Measurements from ENCODE around the gene TM4SF4. TPM values are rescaled to one million over a fixed set of nuclear protein-coding genes. Genes with fewer than 3 reads are reported as not detected.

Gene TM4SF4
- total RNA-seq, 6 experiments from 2014 or later = 210 to 473 (median 316) TPM

DNA sequence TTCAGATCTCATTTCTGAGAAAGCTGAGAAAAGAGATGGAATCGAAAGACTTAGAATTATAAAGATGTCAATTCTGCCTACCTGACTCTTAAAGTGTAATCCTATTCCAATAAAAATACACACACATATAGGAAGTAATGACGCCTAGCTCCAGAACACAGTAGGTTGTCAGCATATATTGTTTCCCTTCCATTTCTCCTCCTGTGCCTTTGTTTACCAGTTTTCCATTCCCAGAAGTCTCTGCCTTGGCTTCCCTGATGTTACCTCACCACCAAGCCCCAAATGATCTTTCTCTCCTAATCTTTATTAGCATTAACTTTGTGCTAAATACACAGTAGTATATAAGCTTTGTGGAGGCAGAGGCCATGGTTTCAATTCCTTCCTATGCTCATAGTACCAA lies 40.0 kb downstream of the TM4SF4 start:
- DNase-seq = no peak
- Histone ChIP-seq H3K36me3 (no peaks in the 10 kb centered on the region), H3K4me3 (no peak overlapping the region), H3K9me3 (no peaks in the 10 kb centered on the region), H3K27ac (no peak overlapping the region), H3K27me3 (no peaks in the 10 kb centered on the region), H3K4me1 (peaks cover 0 to 16% (median 0%) of the 10 kb centered on the region in 4 donors)
- intact Hi-C loops (cut with DNase I) = loop anchor here (10.0 kb wide), 1 partner anchor 200 kb away; no protein-coding TSS in a partner anchor
- TF ChIP-seq POLR2A (IDR thresholded peaks at IDR 0.05) = no peak
- TF ChIP-seq, protein P1, sequence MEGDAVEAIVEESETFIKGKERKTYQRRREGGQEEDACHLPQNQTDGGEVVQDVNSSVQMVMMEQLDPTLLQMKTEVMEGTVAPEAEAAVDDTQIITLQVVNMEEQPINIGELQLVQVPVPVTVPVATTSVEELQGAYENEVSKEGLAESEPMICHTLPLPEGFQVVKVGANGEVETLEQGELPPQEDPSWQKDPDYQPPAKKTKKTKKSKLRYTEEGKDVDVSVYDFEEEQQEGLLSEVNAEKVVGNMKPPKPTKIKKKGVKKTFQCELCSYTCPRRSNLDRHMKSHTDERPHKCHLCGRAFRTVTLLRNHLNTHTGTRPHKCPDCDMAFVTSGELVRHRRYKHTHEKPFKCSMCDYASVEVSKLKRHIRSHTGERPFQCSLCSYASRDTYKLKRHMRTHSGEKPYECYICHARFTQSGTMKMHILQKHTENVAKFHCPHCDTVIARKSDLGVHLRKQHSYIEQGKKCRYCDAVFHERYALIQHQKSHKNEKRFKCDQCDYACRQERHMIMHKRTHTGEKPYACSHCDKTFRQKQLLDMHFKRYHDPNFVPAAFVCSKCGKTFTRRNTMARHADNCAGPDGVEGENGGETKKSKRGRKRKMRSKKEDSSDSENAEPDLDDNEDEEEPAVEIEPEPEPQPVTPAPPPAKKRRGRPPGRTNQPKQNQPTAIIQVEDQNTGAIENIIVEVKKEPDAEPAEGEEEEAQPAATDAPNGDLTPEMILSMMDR (IDR thresholded peaks at IDR 0.05) = no peak
- WGBS (ENCODE audit: insufficient coverage, low coverage, low lambda C conversion rate, missing lambda C conversion rate) = 73% methylated on average over 2 of the region's 2 CpGs
- no peak for ATAC-seq

DNA sequence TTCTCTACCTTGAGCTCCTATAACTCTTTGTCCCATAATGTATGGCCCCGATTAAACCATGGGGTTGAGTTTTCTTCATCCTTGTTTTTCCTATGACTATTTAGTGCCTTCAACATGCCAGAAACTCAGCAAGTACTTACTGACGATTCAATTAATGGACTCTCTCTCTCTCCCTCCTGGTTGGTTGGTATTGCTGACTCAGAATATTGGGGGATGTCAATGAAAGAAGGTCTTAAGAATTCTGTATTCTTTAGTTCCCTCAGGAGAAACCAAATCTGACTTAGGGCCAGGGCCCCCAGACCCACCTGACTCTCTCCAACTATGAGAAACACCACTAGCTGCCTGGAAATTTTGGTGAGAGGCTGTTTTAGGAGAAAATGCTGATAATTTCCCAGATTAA lies 40.8 kb downstream of the TM4SF4 start:
- Histone ChIP-seq H3K9me3 (no peaks in the 10 kb centered on the region), H3K4me3 (no peak overlapping the region), H3K4me1 (peaks cover 0 to 16% (median 0%) of the 10 kb centered on the region in 4 donors), H3K36me3 (no peaks in the 10 kb centered on the region), H3K27ac (no peak overlapping the region), H3K27me3 (no peaks in the 10 kb centered on the region)
- WGBS (ENCODE audit: insufficient coverage, low coverage, low lambda C conversion rate, missing lambda C conversion rate) = 83% methylated on average over 2 of the region's 2 CpGs
- intact Hi-C loops (cut with DNase I) = loop anchor here (10.0 kb wide), 1 partner anchor 200 kb away; no protein-coding TSS in a partner anchor
- no peak for ATAC-seq
- TF ChIP-seq POLR2A (IDR thresholded peaks at IDR 0.05) = no peak
- TF ChIP-seq, protein P1 (IDR thresholded peaks at IDR 0.05) = no peak
- DNase-seq = no peak

DNA sequence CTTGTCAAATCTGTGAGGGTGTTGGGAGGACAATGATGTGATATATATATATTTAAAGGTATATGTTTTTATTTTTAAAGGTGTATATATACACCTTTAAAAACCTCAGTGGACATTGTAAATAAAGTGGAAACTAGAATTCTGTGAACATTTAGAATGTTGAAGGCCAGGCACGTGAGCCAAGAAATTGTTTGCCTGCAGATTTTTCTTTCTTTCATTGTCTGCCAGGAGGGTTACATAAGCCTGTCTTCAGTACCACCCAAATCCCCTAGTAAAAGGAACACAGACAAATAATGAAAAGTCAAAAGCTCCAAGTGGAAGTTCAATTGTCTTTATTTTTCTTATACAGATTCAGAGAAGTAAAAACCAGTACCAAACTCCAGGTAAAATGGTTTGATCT lies 42.4 kb downstream of the TM4SF4 start:
- TF ChIP-seq, protein P1 (IDR thresholded peaks at IDR 0.05) = no peak
- TF ChIP-seq POLR2A (IDR thresholded peaks at IDR 0.05) = no peak
- Histone ChIP-seq H3K27ac (no peak overlapping the region), H3K27me3 (no peaks in the 10 kb centered on the region), H3K4me1 (peaks cover 0 to 16% (median 0%) of the 10 kb centered on the region in 4 donors), H3K9me3 (no peaks in the 10 kb centered on the region), H3K4me3 (no peak overlapping the region), H3K36me3 (no peaks in the 10 kb centered on the region)
- peak in 2 of 4 donors; percentile 53 to 69 for ATAC-seq
- no peak for DNase-seq
- intact Hi-C loops (cut with DNase I) = loop anchor here (10.0 kb wide), 1 partner anchor 198 kb away; no protein-coding TSS in a partner anchor
- 8% methylated on average over 1 of the region's 1 CpG for WGBS (ENCODE audit: insufficient coverage, low coverage, low lambda C conversion rate, missing lambda C conversion rate)

DNA sequence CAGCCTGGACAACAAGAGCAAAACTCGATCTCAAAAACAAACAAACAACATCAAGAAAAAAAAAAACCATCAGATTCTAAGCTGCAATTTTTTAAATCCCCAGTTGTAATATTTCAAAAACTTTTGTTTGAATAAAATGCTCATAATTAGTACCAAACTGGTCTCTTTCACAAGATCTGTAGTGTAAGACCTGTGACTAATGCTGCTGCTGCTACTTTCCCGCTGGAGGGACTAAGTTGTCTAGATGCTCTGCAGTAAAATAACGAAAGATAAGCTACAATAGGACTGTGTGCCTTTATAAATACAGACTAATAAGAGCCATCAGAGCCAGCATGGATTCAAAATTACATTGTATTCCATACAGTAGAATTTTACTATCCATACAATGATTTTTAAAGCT lies 45.4 kb downstream of the TM4SF4 start:
- Histone ChIP-seq H3K27ac (no peak overlapping the region), H3K36me3 (no peaks in the 10 kb centered on the region), H3K4me1 (peaks cover 0 to 13% (median 0%) of the 10 kb centered on the region in 4 donors), H3K27me3 (no peaks in the 10 kb centered on the region), H3K4me3 (no peak overlapping the region), H3K9me3 (no peaks in the 10 kb centered on the region)
- ATAC-seq = no peak
- intact Hi-C loops (cut with DNase I) = loop anchor here (10.0 kb wide), 1 partner anchor 195 kb away; no protein-coding TSS in a partner anchor
- TF ChIP-seq, protein P1 (IDR thresholded peaks at IDR 0.05) = no peak
- TF ChIP-seq POLR2A (IDR thresholded peaks at IDR 0.05) = no peak
- DNase-seq = no peak
- 83% methylated on average over 3 of the region's 3 CpGs for WGBS (ENCODE audit: insufficient coverage, low coverage, low lambda C conversion rate, missing lambda C conversion rate)
